DMS114 treated with DMSO at 0.1 percent for 48 hours (cell line): ENCODE results near the gene LMTK3.
"Not testable (repeated sequence)": the region's sequence is repeated elsewhere in the genome, so short reads cannot be mapped to it uniquely, and the experiment has no call there.

Source experiments
- DNase-seq: peaks from one replicate; lab custom pipeline; 2025; ENCODE audit not compliant: unreplicated experiment; lab: John Stamatoyannopoulos, UW

Gene LMTK3

DNA sequence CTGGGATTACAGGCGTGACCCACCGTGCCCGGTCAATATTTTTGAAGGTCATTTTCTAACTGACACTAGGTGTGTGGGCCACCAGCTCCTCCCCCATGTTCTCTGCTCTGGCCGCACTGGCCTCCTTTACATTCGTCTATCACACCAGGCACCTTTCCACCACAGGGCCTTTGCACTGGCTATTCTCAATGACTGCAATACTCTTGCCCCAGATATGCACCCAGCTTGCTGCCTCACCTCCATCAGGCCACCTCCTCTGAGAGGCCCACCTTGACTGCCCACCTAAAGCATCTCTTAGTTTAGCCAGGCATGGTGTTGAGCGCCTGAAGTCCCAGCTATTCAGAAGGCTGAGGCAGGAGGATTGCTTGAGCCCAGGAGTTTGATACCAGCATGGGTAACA lies 30.2 kb upstream of the LMTK3 start:
- no peak for DNase-seq

DNA sequence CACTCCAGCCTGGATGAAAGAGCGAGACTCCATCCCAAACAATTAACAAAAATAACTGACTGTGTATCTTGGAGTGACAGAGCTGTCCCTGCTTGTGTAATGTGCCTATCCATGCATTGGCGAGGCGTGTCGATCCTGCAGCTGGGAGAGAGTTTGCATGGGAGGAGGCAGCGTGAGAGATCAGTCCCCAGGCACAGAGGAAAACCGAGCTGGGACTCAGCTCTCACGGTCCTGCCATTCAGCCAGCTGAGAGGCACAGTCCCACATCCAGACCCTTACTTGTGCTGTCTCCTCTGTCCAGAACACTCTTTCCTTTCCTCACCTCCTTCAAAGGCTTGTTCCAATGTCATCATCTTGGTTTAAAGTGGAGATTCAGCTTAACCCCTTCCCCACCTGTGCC lies 28.5 kb upstream of the LMTK3 start:
- DNase-seq = no peak

DNA sequence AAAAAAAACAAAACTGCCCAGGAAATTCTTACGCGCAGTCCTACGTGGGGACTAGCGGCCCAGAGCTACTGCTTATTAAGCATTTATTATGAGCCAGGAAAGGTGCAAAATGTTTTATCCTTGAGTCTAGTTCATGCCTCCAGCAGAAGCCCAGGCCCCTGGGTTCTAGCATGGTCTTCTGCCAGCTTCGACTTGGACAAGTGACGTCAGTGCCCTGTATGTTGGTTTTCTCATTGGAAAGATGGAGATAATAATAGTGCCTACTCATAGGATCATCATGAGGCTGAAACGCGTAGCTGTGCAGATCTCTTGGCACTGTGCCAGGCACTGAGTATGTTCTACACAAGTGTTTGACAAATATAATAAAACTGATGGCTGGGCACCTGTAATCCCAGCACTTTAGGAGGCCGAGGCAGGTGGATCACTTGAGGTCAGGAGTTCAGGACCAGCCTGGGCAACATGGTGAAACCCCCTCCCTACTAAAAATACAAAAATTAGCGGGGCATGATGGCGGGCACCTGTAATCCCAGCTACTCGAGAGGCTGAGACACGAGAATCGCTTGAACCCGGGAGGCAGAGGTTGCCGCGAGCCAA lies 28.0 kb upstream of the LMTK3 start:
- no peak for DNase-seq

DNA sequence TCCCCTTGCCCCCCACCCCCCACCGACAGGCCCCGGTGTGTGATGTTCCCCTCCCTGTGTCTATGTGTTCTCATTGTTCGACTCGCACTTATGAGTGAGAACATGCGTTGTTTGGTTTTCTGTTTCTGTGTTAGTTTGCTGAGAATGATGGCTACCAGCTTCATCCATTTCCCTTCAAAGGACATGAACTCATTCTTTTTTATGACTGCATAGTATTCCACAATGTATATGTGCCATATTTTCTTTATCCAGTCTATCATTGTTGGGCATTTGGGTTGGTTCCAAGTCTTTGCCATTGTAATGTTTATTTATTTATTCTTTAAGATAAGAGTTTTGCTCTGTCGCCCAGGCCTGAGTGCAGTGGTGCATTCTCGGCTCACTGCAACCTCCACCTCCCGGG lies 26.4 kb upstream of the LMTK3 start:
- not testable (repeated sequence) for DNase-seq

DNA sequence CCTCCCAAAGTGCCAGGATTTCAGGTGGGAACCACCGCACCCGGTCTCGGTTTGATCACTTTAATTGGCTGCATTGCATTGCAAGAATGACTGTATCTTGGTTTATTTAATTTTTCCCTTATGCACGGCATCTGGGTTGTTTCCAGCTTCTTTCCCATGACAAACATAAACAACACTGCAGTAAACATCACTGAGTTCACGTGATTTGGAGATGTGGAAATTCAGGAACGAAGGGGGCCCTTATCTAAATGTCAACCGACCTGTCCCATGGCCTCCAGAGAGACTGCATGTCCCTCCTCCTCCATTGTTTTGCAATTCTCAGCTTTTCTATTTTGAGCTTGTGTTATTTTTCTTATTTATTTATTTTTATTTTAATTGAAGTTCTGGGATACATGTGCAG lies 25.9 kb upstream of the LMTK3 start:
- no peak for DNase-seq

DNA sequence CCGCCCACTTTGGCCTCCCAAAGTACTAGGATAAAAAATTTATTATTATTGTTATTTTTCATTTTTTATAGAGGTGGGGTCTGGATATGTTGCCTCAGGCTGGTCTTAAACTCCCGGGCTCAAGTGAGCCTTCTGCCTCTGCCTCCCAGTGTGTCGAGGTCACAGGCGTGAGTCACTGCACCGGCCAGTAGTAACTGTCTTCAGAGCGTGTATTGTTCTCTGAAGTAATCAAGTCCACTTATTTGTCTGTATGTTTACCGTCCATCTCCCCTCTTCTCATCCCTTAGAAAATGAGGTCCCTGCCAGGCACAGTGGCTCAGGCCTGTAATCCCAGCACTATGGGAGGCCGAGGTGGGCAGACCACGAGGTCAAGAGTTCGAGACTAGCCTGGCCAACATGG lies 22.1 kb upstream of the LMTK3 start:
- no peak for DNase-seq

DNA sequence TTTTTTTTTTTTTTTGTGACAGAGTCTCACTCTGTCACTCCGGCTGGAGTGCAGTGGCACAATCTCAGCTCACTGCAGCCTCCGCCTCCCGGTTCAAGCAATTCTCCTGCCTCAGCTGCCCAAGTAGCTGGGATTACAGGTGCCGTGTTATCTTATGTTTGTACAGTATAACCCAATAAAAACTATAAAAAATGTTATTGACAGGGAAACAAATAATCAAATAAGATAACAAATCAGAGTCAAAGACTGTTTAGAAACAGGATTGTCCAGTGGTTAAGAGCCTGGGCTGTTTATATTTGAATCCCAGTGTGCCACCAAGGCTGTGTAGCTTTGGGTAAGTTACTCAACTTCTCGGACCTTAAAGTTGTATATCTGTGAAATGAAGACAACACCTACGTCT lies 19.1 kb upstream of the LMTK3 start:
- DNase-seq = no peak

DNA sequence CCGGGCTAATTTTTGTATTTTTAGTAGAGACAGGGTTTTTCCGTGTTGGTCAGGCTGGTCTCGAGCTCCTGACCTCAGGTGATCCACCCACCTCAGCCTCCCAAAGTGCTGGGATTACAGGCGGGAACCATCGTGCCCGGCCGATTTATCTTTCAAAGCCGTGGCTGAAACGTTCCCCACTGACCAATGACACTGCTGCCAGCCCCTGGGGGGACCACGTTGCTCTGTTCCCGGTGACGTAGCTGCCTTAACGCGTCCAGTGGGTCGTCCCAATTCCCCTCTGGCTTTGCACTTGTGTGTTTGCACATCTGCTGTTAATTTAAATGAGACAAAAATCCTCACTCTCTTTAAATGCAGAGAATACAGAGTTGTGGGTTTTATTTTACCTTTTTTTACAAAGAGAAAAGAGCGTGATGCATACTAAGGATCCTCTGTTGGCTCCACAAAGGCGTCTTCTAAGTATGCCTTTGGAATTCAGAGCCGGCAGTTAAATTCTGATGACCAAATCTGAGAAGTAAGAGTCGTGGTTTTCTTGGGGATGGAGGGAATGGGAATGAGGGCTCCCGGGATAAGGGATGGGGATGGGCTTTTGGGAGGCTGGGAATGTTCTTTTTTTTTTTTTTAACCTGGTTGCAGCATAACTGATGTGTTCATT lies 18.6 kb upstream of the LMTK3 start:
- DNase-seq = no peak

DNA sequence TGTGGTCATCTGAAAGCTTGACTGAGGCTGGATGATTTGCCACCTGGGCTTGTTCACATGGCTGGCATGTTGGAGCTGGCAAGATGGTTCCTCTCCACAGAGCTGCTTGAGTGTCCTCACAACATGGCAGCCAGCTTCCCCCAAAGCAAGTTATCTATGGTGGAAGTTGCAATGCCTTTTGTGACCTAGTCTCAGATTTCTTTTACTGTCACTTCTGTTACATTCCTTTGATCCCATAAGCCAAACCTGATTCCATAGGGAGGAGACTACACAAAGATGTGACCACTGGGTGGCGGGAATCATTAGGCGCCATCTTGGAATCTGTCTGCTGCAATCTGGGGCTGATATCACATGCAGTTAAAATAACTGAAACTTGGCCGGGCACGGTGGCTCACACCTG lies 17.5 kb upstream of the LMTK3 start:
- DNase-seq = no peak

DNA sequence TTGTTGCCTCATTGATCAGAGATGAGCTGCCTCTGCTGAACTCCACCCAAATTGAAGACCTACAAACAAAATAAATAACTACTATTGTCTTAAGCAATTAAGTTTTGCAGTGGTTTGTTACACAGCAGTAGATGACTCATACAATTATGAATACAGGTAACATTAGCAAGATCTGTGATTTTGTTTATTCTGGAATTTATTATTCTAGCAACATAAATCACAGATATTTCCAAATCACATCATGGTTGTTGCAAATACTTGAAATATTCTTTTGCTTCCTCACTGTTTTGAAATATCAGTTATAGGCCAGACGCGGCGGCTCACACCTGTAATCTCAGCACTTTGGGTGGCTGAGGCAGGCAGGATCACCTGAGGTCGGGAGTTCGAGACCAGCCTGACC lies 13.1 kb upstream of the LMTK3 start:
- DNase-seq = no peak

DNA sequence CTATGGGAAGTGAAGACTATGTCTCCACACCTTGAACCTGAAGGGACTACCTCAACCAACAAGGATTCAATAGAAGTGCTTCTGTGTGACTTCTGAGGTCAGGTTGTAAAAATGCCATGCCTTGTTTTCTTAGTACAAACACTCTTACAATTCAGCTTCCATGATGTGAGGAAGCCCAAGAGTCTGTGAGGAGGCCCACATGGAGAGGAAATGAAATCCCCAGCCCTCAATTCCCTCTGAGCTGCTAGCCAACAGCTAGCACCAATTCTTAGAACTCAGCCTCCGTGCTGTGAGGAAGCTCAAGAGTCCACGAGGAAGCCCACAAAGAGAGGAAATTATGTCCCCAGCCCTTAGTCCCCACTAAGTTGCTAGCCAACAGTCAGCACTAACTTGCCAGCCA lies 12.6 kb upstream of the LMTK3 start:
- DNase-seq = no peak

DNA sequence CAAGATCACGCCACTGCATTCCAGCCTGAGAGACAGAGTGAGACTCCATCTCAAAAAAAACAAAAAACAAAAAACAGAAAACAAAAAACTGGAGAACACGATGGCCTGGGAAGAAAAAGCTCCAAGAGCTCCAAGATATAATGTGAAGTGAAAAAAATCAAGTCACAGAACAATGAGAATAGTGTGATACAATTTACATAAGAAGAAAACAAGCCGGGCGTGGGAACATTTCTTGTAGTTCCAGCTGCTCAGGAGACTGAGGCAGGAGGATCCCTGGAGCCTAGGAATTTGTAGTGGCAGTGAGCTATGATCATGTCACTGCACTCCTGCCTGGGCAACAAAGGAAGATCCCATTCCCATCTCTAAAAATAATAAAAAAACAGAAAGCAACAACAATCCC lies 8.5 kb upstream of the LMTK3 start:
- DNase-seq = no peak

DNA sequence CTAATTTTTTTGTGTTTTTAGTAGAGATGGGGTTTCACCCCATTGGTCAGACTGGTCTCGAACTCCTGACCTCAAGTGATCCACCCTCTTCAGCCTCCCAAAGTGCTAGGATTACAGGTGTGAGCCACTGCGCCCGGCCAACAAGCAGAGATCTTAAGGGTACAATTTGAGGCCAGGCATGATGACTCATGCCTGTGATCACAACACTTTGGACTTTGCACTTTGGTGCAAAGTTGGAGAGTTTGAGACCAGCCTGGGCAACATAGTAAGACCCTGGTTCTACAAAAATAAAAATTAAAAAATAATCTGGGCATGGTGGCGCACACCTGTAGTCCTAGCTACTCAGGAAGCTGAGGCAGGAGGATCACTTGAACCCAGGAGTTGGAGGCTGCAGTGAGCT lies 7.8 kb upstream of the LMTK3 start:
- DNase-seq = not testable (repeated sequence)

DNA sequence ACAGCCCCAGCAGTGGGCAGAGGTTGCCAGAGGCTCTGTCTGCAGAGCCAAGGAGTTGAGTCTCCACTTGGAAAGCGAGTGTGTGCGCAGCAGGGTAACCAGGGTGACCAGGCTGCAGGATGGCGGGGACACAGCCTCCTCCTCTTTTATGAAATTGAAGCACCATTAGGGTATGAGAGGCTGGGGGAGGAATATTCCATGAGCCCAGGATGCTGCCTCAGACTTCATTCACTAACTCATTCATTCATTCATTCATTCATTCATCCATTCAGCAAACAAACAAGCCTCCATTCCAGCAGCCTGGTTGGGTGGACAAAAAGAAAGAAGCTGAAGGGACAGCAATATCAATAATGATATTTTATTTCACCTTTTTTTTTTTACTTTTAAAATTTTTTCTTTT lies 6.6 kb upstream of the LMTK3 start:
- no peak for DNase-seq

DNA sequence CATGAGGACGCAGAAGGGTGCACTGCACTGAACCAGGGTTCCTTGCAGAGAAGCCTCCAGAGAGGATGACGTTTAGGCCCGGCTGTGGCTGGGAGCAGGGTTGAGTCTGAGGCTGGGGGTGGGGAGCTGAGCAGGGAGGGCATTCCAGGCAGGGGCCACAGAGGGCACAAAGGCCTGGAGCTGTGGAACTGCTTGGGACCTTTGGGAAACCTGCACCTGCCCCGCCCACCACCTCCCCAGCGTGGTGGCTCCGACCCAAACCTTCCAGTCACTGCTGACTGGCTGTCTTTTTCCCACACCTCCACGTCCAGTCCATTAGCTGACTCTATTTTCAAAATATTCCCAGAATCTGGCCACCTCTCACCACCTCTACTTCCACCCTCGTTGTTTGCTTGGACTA lies 4.9 kb upstream of the LMTK3 start:
- DNase-seq = no peak

DNA sequence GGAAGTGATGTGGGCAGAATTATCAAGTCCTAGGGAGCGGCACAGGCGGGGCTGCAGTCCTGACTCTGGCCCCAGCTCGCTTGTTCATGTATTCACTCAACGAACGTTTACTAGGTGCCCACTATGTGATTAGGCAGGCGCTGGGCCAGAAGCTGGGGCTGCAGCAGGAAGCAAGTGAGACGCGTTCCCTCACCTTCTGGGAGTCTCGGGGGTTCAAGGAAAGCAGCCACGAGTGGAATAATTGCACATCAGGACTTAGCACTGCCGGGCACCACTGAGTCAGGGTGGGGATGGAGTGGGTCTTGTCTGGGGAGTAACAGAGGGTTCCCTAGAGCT lies 2.5 kb upstream of the LMTK3 start:
- DNase-seq = no peak

DNA sequence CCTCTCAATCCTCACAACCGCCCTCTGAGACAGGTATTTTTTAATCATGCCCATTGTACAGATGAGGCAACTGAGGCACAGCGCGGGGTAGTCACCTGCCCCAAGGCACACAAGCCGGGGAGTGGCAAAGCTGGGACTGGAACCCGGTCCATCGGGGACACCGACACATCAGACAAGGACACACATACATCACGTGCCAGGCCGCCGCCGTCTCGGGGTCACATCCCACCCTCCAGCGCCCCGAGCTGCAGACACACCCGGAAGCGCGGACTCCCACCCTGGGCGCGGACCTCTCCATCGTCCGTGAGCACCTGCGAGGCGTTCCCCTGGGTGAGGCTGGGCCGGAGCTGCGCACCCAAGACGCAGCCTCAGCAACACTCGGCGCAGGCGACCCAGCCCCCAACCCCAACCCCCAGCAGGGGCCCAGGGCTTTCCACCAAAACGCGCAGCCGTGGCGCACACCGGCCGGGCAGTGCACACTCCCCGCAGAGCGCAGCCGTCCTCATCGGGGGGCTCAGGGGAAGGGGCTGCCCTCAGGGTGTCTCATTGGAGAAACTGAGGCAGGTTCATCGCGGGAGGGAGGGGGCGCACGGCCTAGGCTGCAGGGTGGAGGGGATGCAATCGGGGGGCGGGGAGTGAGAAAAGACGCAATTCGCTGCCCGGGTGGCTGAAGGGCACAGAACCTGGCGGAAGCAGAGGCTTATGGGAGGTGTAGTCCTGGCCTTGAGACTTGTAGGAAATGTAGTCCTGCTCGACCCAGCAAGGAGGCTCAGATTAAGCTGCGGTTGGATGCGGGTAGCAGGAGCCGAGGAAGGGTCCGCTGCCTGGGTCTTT lies 1.9 kb upstream of the LMTK3 start:
- peak; percentile 59 for DNase-seq

DNA sequence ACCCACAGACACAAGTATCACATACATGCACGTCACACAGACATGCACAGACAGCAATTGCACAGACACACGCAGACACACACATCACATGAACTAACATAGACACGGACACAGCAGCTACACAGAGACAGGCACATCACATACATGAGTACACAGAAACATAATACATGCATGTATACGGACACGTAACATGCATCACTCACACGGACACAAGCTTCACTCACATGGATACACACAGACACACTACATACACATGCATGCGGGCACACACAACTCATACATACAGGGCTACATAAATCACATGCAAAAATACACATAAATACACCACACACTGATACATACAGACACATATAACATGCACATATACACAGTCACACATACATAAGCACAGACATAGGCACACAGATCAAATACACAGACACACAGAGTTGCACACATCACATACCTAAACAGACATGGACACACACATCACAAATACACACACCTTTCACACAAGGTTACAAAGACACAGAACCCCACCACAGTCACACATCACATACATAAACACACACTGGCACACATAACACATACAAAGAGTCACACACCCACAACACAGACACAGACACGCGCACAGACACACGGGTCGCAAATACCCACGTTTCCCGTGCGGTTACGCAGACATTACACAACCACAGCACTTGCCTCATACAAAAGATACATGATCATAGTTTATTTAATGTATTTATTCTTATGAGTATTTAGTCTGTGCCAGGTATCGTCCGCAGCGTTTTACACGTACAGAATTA lies 1.1 kb upstream of the LMTK3 start:
- no peak for DNase-seq

DNA sequence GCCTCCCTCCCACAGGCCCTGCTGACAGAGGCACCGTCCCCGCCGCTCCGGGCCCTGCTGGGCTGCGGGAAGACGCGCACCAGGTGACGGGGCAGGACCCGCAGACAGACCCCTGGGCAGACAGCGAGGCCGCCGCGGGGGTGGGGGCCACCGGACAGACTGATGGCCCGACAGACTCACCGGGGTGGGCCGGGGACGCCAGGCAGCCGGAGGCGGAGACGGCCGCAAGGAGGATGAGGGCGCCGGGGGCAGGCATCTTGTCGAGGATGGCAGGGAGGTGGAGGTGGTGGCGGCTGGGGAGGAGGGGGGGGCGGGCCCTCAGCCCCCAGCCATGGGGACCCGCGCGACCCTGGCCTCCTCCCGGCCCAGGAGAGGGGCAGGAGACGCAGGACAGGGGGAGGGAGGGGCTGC lies 309 bp downstream of the LMTK3 start:
- no peak for DNase-seq

DNA sequence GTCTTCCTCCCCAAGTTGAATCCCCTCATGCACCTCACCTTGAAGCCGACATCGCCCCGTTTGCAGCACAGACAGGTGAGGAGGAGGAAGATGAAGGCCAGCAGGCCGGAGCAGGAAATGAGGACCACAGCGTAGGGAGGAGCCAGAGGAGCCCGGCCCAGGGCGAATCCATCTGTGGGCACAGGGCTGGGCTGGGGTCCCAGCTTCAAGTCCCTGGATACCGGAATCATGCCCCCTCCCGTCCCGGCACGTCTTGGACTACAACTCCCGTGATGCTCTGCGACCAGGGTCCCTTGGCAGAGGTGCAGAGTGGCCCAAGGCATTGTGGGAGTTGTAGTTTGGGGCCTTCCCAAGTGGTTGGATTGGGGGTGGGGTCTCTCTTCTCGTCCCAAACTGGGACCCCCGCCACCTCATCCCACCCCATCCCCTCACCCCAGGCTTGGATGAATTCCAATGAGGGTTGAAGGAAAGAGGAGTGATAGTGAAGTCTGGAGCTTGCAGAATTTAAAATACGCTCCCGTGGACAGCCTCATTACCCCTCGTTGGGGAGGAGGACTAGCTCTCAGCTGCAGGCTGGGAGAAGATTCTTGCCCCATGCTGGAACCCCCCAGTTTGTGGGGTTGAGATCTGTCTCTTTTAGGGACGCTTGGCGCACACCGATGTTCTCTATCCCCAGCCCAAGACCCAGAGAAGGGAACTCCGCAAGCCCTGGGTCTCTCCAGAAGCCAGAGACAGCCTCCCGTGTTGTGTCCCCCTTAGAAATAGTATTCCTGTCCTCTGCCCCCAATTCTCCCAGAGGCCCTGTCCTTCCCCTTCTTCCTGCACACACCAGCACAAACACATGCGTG lies 990 bp downstream of the LMTK3 start:
- peak; percentile 45 for DNase-seq
